Uterus (tissue), 2 donors: Measurements from ENCODE around the gene PAIP2.

Experiments used
- CTCF ChIP-seq, 4 experiments: fragments of 200-600 bp in 2 of 4; fragments of 450-650 bp in 2 of 4; sonication (generic) in 2 of 4; IDR thresholded peaks; one replicate each; pipeline ENCODE4 v1.5.1; 2016 to 2019; ENCODE audit warnings: antibody characterized with exemption in 4 of 4, mild to moderate bottlenecking in 2 of 4, moderate library complexity in 1 of 4
- POLR2A ChIP-seq, 2 donors: fragments of 450-650 bp; IDR thresholded peaks; one replicate each; pipeline ENCODE4 v1.6.1; 2016; ENCODE audit warnings: antibody characterized with exemption in 2 of 2, mild to moderate bottlenecking in 1 of 2, moderate library complexity in 1 of 2

DNA sequence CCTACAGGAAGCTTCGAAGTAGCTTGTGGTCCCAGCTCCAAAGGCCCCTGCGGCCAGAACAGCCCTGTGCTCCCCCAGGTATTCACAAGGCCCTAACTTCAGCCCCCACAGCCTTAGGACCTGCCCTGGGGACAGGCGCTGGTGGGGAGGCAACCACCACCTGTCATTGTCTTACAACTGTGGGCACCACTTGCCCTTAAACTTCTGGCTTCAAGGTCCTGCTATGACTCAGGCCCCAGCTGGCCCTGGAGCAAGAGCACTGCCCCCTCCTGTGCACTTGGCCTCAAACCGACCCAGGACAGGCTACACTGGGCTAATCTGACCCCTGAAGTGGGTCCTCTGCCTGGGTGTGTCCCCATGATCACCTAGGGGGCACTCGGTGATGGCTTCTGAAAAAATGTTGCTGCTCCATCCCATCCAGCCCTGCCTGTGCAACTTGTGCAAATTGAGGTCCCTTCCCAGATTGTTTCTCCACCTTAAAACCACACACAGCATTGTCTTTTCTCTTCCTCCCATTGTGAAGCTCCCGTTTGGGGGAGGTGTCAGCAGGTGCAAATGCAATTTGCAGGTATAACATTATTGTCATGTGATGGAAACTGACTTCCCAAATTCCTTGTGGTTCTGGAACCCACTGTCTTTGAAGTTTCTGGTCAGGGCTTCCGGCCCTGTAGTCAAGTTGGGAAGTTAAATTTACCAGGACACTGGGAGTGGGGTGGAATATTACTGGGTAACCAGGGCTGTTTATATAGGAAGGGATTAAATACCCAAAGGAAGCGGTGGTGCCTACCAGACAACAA, 54.4 kb downstream of the PAIP2 start:
- TF ChIP-seq POLR2A (IDR thresholded peaks at IDR 0.05) (no peak), CTCF (IDR thresholded peaks at IDR 0.05) (no peak)
